Activated CD8-positive, alpha-beta T cell treated with anti-CD3 and anti-CD28 coated beads for 36 hours (primary cell): ENCODE data around the gene SSBP4. TPM values are rescaled to one million over a fixed set of nuclear protein-coding genes. Genes with fewer than 3 reads are reported as not detected.

Source experiments
- ATAC-seq: fragments of 200-7000 bp; cut with Tn5 transposase; one replicate; pipeline ENCODE4 v1.10.0; 2021; ENCODE audit warnings: mild to moderate bottlenecking, moderate library complexity
- CTCF ChIA-PET: fragments of 350-600 bp; sonication (Branson Sonifier 250); formaldehyde crosslinking; loops from one replicate; lab custom pipeline; 2021; ENCODE audit warnings: antibody characterized with exemption; lab: Charles Lee
- POLR2A ChIA-PET: fragments of 350-600 bp; sonication (Branson Sonifier 250); formaldehyde crosslinking; loops from one replicate; lab custom pipeline; 2021; ENCODE audit warnings: antibody characterized with exemption; lab: Charles Lee
- DNase-seq: peaks from one replicate; pipeline ENCODE4 v3.0.0-alpha.2; 2020
- H3K27ac Mint-ChIP-seq: one replicate; pipeline ENCODE4 v1.8.0; 2021; ENCODE audit warnings: mild to moderate bottlenecking, mixed read lengths
- H3K27me3 Mint-ChIP-seq: one replicate; pipeline ENCODE4 v1.8.0; 2021; ENCODE audit warnings: mixed read lengths
- H3K36me3 Mint-ChIP-seq: one replicate; pipeline ENCODE4 v1.8.0; 2021; ENCODE audit warnings: low read depth, mixed read lengths
- H3K4me1 Mint-ChIP-seq: one replicate; pipeline ENCODE4 v1.8.0; 2021; ENCODE audit warnings: low read depth, mixed read lengths
- H3K4me3 Mint-ChIP-seq: one replicate; pipeline ENCODE4 v1.8.0; 2021; ENCODE audit warnings: mild to moderate bottlenecking, moderate library complexity, mixed read lengths
- H3K9me3 Mint-ChIP-seq: one replicate; pipeline ENCODE4 v1.8.0; 2021; ENCODE audit warnings: mixed read lengths
- CTCF ChIP-seq: fragments of 200-600 bp; IDR thresholded peaks from one replicate; pipeline ENCODE4 v1.8.0; 2022; ENCODE audit warnings: antibody characterized with exemption, mild to moderate bottlenecking
- intact Hi-C: fragments of 100-400 bp; cut with micrococcal nuclease; formaldehyde crosslinking; loops from one replicate; pipeline ENCODE4 v1.10.0; 2022
- total RNA-seq, 2 experiments: library from RNA; stranded (reverse); gene quantifications; one replicate each; pipeline ENCODE4 v1.2.3, GENCODE V29; 2021

The SSBP4 gene
- total RNA-seq, 2 experiments from 2014 or later: 98.2 to 102 TPM

GRCh38 chr19:18438331-18439024 lies 19.3 kb downstream of the SSBP4 start:
- H3K4me3 Mint-ChIP-seq: no peak overlapping the region
- POLR2A ChIA-PET: interaction anchor here (1.1 kb wide), 1 partner anchor 22 kb away, joined by 3 read pairs; no protein-coding TSS in a partner anchor
- H3K27ac Mint-ChIP-seq: no peak overlapping the region

GRCh38 chr19:18439025-18439909 lies 20.1 kb downstream of the SSBP4 start:
- DNase-seq: no peak
- POLR2A ChIA-PET: interaction anchor here (0.8 to 1.5 kb wide), 4 partner anchors 19 to 405 kb away, joined by 3 read pairs; partner anchors contain the start of gene KXD1
- ATAC-seq: no peak
- no peak overlapping the region for H3K4me3 Mint-ChIP-seq
- no peak for TF ChIP-seq CTCF
- H3K27ac Mint-ChIP-seq: no peak overlapping the region
- H3K27me3 Mint-ChIP-seq: no peaks in the 10 kb centered on the region
- H3K36me3 Mint-ChIP-seq: peaks cover 21% of the 10 kb centered on the region
- CTCF ChIA-PET: interaction anchor here (1.1 to 3.4 kb wide), 3 partner anchors 11 to 402 kb away, joined by 3 to 23 read pairs (median 3); no protein-coding TSS in a partner anchor
- peaks cover 30% of the 10 kb centered on the region for H3K4me1 Mint-ChIP-seq
- intact Hi-C loops: no loop called here
- peaks cover 3% of the 10 kb centered on the region for H3K9me3 Mint-ChIP-seq

More at GRCh38 chr19:18438331-18439024, 19.3 kb downstream of the SSBP4 start:
- no peak for TF ChIP-seq CTCF
- no peak for DNase-seq
- Mint-ChIP-seq H3K4me1 (peaks cover 30% of the 10 kb centered on the region), H3K9me3 (peaks cover 3% of the 10 kb centered on the region), H3K36me3 (peaks cover 24% of the 10 kb centered on the region), H3K27me3 (no peaks in the 10 kb centered on the region)
- ATAC-seq: no peak
- CTCF ChIA-PET: interaction anchor here (1.1 to 3.4 kb wide), 2 partner anchors 12 to 17 kb away, joined by 3 to 23 read pairs; no protein-coding TSS in a partner anchor
- intact Hi-C loops: no loop called here

GRCh38 chr19:18439910-18440237 lies 20.7 kb downstream of the SSBP4 start:
- no peak overlapping the region for H3K27ac Mint-ChIP-seq
- ATAC-seq: no peak
- no peaks in the 10 kb centered on the region for H3K27me3 Mint-ChIP-seq
- no peak for TF ChIP-seq CTCF
- no peak overlapping the region for H3K4me3 Mint-ChIP-seq
- ChIA-PET CTCF (interaction anchor here (0.9 to 3.4 kb wide), 4 partner anchors 11 to 402 kb away, joined by 3 to 23 read pairs (median 3); no protein-coding TSS in a partner anchor), POLR2A (interaction anchor here (0.8 to 1.5 kb wide), 6 partner anchors 19 to 405 kb away, joined by 3 read pairs; partner anchors contain the start of gene KXD1)
- intact Hi-C loops: no loop called here
- DNase-seq: no peak
- peaks cover 16% of the 10 kb centered on the region for H3K36me3 Mint-ChIP-seq
- H3K4me1 Mint-ChIP-seq: peaks cover 28% of the 10 kb centered on the region
- H3K9me3 Mint-ChIP-seq: peaks cover 3% of the 10 kb centered on the region

- peak; percentile 63 for DNase-seq
- intact Hi-C loops: no loop called here
- Mint-ChIP-seq H3K36me3 (peaks cover 16% of the 10 kb centered on the region), H3K9me3 (peaks cover 3% of the 10 kb centered on the region), H3K27me3 (no peaks in the 10 kb centered on the region), H3K4me1 (peaks cover 28% of the 10 kb centered on the region), H3K4me3 (no peak overlapping the region), H3K27ac (peak overlapping the region; percentile 16)
- peak; percentile 31 for TF ChIP-seq CTCF
- POLR2A ChIA-PET: interaction anchor here (0.9 to 1.5 kb wide), 10 partner anchors 10 to 404 kb away, joined by 3 to 6 read pairs (median 3); partner anchors contain the start of gene SSBP4
- CTCF ChIA-PET: interaction anchor here (0.9 to 3.4 kb wide), 4 partner anchors 10 to 401 kb away, joined by 3 to 23 read pairs (median 4); no protein-coding TSS in a partner anchor
- ATAC-seq: no peak
Observed at GRCh38 chr19:18440415-18440877, 21.2 kb downstream of the SSBP4 start.
